Dermis microvascular lymphatic vessel endothelial cell (primary cell): Measurements from ENCODE around the gene NCEH1. TPM values are rescaled to one million over a fixed set of nuclear protein-coding genes. Genes with fewer than 3 reads are reported as not detected.
"Not testable (repeated sequence)": the region's sequence is repeated elsewhere in the genome, so short reads cannot be mapped to it uniquely, and the experiment has no call there.

Experiments
- DNase-seq, 2 donors: peaks; one replicate each; pipeline versions ENCODE4 v3.0.0 to v3.0.0-alpha.2; 2010; ENCODE audit warnings: low read depth in 2 of 2
- total RNA-seq: library from RNA; depleted of rRNA; stranded (reverse); fragments of >200 nt; gene quantifications from 2 replicates; pipeline ENCODE4 v1.2.1, GENCODE V29; 2014

The NCEH1 gene
- total RNA-seq, 1 donor from 2014 or later: 4.4 TPM

DNA sequence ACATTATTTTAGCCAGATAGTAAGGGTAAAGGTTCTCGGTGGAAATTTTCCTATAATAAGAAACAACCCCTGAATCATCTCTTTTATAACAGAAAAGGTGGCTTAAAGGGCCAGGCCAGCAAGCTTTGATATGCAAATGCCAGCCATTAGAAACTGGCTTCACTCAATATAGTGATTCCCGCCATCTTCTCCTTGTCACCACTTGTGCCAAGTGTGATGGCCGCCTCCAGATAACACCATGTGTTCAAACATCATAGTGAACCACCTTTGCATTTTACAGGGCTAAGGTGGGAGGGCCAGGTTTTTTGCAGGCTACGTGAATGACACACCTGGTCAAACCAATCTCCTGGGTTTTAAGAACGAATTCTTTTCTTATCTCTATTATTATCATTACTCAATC, 31.3 kb downstream of the NCEH1 start:
- no peak for DNase-seq

DNA sequence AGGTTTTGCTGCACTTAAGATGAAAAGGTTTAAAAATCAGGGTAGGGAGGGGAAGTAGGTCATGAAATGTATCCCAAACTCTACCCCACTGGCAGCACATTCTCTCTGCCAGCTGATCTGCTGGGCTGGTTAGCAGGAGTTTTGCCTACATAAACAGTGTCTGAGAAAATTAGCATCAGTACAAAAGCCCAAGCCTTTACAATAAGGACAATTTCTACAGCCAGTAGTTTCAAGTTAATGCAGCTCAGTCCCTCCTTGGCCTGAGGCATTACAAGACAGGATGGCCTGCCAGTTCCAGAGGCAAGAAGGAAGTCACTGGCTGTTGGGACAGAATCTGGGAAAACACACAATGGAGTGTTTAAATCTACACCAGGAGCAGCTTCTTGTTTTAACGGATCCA, 32.8 kb downstream of the NCEH1 start:
- no peak for DNase-seq

DNA sequence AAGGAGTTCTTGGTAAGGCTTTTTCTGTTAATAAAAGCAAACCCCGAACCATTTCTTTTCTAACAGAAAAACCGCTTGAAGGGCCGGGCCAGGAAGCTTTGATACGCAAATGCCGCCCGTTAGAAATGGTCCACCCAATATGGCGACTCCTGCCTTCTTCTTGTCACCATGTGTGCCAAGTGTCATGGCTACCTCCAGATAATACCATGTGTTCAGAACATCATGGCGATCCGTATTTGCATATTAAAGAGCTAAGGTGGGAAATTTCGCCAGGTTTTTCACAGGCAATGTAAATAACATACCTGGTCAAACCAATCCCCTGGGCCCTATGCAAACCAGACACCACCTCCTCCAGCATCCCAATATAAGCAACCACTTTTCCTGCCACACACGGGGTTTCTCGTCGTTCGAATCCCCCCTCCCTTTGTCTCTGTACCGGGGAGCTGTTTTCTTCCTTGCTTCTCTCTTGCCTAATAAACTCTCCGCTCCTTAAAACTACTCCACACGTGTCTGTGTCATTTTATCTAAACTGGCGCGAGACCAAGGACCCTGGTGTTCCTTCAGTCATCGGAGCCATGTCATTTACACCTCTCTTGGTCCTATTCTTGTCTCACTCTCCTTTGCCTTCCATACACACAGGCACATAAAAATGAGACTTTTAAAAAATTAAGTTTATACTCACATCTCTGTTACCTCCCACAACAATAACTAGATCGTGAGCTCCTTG, 34.5 kb downstream of the NCEH1 start:
- DNase-seq: no peak

DNA sequence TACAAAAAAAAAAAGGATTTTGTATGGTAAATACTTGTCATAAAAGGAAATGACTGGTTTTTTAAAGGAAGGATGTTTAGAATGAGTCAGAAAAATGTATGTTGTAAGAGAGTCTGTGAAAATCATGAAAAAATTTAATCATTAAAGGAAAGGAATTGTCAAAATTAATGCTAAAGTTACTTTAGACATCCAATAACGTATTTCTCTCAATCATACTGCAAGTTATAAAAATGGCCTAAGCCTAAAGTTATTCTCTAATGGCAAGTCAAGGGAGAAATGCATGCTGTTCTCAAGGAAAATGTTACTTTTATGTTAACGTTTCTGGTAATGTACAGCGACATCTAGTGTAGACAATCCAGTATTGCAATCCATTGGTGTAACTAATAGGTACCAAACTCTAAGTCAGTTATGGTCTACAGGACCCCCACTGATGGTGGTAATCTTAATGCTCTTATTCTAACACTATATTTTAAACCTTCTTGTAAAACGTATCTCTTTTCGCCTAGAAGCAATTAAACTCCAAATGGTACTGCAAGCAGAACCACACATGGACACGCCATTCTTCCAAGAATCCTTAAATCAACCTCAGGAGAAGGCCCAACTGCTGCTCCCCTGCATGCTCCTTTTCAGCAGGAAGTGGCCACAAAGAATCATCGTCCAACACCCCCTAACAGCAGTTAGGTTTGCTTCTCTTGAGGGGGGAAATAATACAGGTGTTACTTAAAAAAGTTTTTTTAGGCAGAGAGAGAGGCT, 35.2 kb downstream of the NCEH1 start:
- DNase-seq: peak; percentile 34 to 68

DNA sequence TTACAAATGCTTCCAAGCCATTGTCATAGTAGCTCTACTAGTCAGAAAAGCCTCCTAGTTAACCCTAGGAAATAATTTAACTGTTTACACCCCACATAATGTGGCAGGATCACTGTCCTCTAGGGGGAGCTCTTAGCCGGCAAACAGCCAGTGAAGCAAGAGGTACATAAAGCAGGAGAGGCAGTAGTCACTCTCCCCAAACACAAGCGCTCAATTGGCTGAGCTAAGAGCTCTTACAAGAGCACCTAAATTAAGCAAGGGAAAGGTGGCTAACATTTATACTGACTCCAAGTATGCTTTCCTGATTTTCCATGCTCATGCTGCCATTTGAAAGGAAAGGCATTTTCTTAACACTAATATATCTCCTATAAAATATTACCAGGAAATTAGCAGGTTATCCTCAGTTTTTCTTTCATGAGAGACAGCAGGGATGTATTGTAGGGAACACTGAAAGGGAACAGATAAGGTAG, 37.6 kb downstream of the NCEH1 start:
- peak; percentile 61 to 77 for DNase-seq

DNA sequence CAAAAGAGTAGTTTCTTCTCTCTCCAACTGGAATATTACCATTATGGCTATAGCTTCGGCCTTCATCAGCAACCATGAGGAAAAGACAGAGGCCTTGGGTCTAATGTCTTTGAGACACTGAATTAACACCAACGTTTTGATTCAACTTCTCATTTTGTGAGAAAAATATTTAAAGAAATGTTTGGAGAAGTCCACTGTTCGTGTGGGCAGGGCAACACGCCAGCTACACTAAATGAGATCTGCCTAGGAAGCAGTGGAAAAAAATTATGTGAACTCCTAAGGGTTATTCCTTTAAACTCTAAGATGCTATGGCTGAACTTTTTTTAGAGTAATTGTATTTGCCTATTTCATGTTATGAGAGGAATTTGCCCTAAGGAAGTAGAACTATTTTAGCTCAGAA, 41.8 kb downstream of the NCEH1 start:
- DNase-seq: no peak

DNA sequence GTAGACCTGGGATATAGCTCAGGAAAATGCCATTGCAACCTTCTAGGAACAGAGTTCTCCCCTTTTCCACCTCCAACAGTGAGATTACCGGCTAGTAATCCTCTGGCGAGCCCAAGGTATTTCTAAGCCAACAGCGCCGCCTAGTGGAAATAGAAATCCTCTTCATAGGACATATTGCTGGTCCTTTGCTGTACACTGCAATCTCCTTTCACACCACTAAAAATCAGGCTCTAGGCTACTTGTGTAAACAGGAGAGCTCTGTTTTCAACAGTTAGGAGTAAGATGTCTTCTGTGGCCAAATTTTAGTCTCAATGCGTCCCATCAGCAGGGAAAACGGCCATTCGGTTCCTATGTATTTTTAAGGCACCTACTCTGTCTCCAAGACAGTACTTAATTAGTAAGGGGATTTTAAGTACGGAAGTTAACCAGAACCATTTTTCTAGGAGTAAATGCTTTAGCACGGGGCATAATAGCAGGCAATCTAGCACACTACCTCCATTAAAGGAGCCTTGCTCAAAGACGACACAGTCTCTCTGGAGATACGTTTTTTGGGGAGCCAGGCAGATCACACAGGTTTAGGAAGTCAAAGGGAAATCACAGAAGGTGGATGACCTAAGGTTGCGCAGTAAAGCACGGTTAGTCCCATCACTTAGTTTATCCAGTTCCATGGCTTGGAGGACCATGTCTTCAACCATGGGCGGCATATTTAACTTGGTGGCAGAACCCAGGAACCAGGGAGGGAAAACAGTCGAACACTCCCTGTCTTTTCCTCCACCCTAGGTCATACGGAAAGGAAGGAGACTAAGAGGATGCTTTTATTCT, 43.8 kb downstream of the NCEH1 start:
- DNase-seq: peak; percentile 74 to 87

DNA sequence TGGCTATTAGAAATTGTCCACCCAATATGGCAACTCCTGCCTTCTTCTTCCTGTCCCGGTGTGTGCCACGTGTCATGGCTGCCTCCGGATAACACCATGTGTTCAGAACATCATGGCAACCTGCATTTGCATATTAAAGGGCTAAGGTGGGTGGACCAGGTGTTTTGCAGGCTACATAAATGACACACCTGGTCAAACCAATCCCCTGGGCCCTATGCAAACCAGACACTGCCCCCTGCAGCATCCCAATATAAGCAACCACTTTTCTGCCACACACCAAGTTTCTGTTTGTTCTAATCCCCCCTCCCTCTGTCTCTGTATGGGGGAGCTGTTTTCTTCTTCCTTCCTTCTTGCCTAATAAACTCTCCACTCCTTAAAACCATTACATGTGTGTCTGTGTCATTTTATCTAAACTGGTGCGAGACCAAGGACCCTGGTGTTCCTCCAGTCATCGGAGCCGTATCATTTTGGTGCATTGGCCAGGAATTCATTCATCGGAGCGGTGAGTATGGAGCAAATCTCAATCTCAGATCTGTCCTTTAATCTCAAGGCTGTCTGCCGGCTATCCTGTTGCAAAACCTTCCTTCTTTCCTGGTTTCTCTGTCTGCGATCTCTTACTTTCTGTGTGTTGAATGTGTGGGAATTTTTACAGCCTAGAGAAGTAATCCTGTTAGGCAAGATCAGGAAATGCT, 44.5 kb downstream of the NCEH1 start:
- DNase-seq: peak in 1 of 2 donors; percentile 31

DNA sequence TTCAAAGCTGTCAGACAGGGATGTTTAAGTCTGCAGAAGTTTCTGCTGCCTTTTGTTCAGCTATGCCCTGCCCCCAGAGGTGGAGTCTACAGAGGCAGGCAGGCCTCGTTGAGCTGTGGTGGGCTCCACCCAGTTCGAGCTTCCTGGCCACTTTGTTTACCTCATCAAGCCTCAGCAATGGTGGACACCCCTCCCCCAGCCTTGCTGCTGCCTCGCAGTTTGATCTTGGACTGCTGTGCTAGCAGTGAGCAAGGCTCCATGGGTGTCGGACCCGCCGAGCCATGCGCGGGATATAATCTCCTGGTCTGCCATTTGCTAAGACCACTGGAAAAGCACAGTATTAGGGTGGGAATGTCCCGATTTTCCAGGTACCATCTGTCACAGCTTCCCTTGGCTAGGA, 45.4 kb downstream of the NCEH1 start:
- not testable (repeated sequence) for DNase-seq

DNA sequence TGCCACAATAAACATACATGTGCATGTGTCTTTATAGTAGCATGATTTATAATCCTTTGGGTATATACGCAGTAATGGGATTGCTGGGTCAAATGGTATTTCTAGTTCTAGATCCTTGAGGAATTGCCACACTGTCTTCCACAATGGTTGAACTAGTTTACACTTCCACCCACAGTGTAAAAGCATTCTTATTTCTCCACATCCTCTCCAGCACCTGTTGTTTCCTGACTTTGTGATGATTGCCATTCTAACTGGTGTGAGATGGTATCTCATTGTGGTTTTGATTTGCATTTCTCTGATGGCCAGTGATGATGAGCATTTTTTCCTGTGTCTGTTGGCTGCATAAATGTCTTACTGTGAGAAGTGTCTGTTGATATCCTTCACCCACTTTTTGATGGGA, 50.4 kb downstream of the NCEH1 start:
- DNase-seq: not testable (repeated sequence)

DNA sequence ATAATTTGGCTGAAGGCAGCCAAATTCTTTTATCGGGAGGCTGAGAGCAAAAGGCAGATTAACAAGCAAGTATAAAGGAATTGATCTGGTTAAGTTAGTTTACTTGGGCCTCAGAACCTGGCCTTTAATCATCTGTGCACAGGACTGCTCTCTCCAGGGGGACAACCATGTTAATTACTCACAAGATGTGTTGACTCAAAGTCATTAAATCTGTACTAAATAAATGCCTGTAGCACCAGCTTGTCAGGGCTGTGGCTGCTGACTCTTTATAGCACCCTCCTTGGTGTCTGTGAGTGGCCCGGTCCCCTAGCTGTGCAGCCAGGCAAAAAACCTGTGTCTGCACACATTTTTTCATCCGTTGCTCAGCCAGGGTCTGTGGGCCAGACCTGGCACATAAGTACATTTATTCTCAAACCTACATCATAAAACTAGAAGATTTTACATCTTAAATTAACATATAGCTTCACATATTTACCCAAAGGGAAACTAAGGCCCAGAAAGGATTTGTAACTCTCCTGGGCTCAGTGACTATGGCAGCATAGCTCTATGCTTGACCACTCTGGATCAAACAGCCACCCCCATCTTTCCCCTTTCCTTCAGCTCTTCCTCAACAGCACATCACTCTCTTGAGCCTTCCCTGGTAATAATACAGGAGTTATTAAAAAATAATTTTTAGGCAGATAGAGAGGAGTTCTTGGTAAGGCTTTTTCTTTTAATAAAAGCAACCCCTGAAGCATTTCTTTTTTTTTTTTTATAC, 51.4 kb downstream of the NCEH1 start:
- no peak for DNase-seq

DNA sequence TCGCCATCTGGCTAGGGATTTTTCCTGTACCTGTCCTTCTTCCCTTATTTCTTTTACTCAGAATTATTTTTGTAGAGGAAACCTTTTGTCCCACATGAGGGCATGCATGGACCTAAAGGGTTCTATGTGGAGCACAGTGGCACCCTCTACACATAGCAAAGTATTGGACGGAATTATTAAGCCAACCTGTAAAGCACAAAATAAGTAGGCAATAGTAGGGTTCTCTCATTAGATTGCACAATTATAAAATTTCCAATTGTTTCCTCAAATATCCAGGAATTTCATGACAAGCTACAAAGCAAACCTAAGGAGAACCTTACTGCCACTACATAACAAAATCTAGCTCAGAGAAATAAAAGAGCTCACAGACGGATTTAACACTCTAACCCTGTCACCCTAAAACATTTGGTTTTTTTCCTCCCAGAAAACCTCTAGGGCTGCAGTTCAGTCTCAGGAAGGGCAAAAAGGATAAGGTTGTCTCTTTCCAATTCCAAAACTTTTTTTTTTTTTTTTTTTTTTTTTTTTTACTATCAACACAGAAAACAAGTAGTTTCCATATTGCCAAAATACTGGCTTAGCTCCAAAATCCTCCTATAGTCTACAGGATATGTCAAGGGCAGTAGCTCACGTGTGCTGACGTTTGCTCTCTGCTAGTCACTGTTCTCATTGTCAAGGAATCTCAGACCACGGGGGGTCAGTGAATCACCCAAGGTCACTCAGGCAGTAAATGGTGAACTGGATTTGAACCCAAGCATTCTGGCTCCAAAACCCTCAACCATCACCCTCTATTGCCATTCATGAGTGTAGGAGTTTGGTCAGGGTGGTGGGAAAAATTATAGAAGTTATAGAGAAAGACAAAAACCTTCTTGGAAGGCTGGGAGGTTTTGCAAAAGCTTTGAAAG, 52.3 kb downstream of the NCEH1 start:
- DNase-seq: peak; percentile 66 to 93

DNA sequence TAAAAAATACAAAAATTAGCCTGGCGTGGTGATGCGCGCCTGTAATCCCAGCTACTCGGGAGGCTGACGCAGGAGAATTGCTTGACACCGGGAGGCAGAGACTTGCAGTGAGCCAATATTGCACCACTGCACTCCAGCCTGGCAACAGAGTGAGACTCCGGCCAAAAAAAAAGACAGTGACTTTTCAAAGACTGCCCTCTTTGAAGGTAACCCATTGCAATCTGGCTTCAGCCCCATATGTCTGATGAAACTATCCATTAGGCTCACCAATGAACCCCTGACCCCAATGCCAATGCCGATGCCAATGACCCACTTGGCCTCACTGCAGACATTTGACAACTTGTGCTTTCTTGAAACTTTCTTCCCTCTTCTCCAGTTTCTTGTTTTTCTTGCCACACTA, 54.3 kb downstream of the NCEH1 start:
- DNase-seq: no peak

DNA sequence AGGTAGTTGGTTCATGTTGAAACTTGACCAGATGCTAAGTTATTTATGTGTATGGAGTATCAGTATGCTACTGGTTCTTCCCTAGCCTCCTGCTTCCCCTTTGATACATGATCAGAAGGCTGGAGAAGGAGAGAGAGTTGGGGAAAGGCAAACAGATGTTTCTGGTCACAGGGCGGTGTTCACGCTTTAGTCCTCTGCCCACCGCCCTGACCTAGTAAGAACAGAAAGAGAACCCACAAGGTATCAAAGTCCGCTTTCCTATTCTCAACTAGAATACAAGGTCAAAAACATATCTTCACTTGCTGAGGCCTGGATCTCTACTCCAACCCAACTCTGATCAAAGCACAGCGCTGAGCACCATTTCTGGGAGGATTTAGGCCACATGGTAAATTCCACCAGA, 55.5 kb downstream of the NCEH1 start:
- DNase-seq: no peak

DNA sequence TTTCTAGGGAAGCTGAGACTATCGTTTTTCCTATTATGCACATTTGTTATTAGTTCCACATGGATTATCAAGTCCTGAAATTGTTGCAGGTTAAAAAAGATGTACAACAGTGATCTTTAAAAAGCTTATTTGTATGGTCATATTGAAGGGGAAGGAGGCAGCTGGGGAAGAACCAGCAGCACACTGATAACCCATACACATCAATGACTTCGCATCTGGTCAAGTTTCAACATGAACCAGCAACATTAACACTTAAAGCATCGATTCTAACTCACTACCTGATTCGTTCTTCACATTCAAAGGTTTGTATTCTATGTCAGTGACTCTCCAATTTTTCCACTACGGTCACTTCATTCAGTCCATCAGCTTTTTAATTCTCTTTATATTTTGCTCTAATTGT, 56.4 kb downstream of the NCEH1 start:
- DNase-seq: no peak

DNA sequence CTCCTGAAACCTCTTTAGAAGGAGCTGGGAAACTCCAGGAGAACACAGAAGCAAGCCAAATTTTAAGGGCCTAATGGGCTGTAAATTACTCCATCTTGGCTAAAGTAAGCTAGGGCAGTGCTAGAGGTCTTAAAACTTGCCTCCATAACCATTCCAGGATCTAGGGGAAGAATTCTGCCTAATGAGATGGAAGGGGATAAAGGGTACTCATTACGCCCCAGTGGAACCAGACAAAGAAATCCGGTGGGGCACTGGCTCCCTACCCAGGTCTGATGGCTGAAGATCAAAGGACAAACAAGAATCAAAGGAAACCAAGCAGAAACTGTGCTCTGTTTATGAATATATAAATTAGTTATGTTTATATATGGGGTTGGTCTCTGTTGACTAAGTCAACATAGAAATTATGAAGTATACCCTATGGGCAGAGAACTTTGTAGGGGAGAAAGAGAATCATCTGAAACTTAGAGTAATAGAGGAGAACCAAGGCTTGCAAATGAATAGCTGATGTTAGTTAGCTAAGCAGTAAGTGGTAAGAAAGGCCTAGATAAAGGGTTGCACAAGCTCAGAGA, 57.8 kb downstream of the NCEH1 start:
- no peak for DNase-seq

DNA sequence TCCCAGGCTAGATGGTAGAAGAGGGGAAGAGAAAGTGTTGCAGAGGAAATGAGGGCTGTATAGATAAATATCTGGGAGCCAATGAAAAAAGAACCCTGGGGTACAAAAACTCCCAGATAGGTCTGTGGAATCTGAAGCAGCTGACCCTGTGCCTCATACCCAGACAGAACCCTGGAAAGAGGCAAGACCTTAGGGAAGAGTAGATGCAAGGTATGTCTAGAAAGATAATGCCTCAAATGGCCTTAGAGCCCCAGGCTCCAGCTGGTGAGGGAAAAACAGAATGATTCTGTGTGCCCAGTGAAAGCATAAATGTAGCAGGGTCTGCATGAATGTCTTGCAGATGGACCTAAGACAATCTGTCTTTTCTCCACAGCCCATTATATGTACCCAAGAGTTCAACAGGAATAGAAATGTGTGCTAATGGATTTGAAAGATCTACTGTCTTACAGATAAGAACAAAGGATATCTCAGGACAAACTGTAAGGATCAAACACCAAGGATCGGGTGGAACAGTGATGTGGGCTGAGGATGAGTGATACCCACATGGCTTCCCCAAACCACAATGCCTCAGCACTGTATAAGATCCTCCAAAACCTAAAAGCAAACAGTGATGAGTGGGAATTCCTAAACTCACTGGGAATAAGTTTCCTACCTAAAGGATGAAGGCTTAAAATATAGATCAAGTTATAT, 58.8 kb downstream of the NCEH1 start:
- DNase-seq: no peak

DNA sequence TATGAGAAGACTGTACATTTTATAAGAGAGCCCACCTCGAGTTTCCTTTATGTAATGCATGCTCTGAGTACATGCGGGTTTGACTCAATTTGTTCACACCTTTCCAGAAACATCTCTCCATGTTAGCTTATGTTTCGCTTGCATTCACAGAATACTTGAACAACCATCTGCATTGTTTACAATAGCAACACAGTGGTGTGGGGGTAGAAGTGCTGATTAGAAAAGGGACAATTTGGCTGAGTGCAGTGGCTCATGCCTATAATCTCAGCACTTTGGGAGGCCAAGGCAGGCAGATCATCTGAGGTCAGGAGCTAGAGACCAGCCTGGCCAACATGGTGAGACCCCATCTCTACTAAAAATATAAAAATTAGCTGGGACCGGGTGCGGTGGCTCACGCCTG, 60.9 kb downstream of the NCEH1 start:
- DNase-seq: no peak

DNA sequence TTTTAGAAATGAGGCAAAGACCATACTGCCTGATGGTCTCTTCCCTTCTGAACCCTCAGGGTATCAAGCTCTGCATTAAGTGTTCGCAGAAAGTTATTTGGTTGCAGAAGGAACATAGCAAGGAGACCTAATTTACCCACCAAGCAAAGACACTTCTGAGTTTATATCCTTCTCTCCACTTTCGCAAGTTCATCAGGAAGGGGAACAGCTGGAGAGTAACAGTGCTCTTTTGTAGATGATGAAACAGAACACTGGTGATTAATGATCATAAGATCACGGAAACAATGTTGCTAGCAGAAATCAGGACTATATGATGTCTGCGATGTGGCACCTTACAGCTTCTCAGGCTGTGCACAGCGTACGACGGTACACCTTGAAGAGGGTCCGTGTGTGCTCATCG, 62.1 kb downstream of the NCEH1 start:
- DNase-seq: no peak
